HepG2 (cell line): Measurements from ENCODE around the gene BEST2. TPM values are rescaled to one million over a fixed set of nuclear protein-coding genes. Genes with fewer than 3 reads are reported as not detected.

Experiments used
- CREB3 ChIP-seq: sonication (generic); formaldehyde crosslinking; IDR thresholded peaks from 2 replicates; pipeline ENCODE4 v1.5.0; 2020; ENCODE audit warnings: missing genetic modification reagents
- GTF2F1 ChIP-seq: fragments of 150-350 bp; IDR thresholded peaks from 2 replicates; pipeline ENCODE4 v1.6.1; 2014; ENCODE audit warnings: low read length
- JARID2 ChIP-seq: sonication (generic); formaldehyde crosslinking; IDR thresholded peaks from 2 replicates; pipeline ENCODE4 v1.8.1; 2023; ENCODE audit warnings: missing genetic modification reagents, inconsistent platforms; ENCODE audit not compliant: insufficient replicate concordance
- MIER3 ChIP-seq: IDR thresholded peaks from 2 replicates; pipeline ENCODE4 v1.6.1; 2016; ENCODE audit warnings: missing compliant biosample characterization, borderline replicate concordance
- PAWR ChIP-seq: sonication (generic); formaldehyde crosslinking; IDR thresholded peaks from 2 replicates; pipeline ENCODE4 v1.4.0; 2020; ENCODE audit warnings: missing genetic modification reagents, mild to moderate bottlenecking, borderline replicate concordance
- PHF21A ChIP-seq: sonication (generic); formaldehyde crosslinking; IDR thresholded peaks from 2 replicates; pipeline ENCODE4 v1.5.0; 2020; ENCODE audit warnings: mild to moderate bottlenecking, missing genetic modification reagents
- PRMT3 ChIP-seq: sonication (generic); formaldehyde crosslinking; IDR thresholded peaks from 2 replicates; pipeline ENCODE4 v1.8.1; 2022; ENCODE audit warnings: low read depth, mild to moderate bottlenecking, moderate library complexity, missing genetic modification reagents, borderline replicate concordance
- RBAK ChIP-seq: sonication (generic); formaldehyde crosslinking; IDR thresholded peaks from 2 replicates; pipeline ENCODE4 v1.5.1; 2020; ENCODE audit warnings: mild to moderate bottlenecking, missing genetic modification reagents
- RELA ChIP-seq: sonication (generic); formaldehyde crosslinking; IDR thresholded peaks from 2 replicates; pipeline ENCODE4 v1.4.0; 2020; ENCODE audit warnings: missing genetic modification reagents
- RFX1 ChIP-seq: fragments of 450-650 bp; IDR thresholded peaks from 2 replicates; pipeline ENCODE4 v1.6.1; 2017
- RFX3 ChIP-seq: IDR thresholded peaks from 2 replicates; pipeline ENCODE4 v1.6.1; 2016; ENCODE audit warnings: missing biosample characterization, missing genetic modification reagents
- SOX6 ChIP-seq, 2 experiments: fragments of 450-650 bp in 1 of 2; sonication (generic) in 1 of 2; formaldehyde crosslinking in 1 of 2; IDR thresholded peaks; 2 replicates each; pipeline versions ENCODE4 v1.4.0 to v1.6.1; 2017 to 2020; ENCODE audit warnings: antibody characterized with exemption in 1 of 2, mild to moderate bottlenecking in 1 of 2, missing genetic modification reagents in 1 of 2
- ZNF256 ChIP-seq: sonication (generic); formaldehyde crosslinking; conservative IDR thresholded peaks from 2 replicates; pipeline ENCODE4 v1.4.0; 2020; ENCODE audit warnings: missing genetic modification reagents
- ZNF281 ChIP-seq: sonication (generic); formaldehyde crosslinking; IDR thresholded peaks from 2 replicates; pipeline ENCODE4 v1.4.0; 2020; ENCODE audit warnings: missing genetic modification reagents, borderline replicate concordance
- polyA plus RNA-seq, 8 experiments: library from polyadenylated mRNA; depleted of rRNA in 3 of 8; stranded (reverse) in 7 of 8; unstranded in 1 of 8; fragments of >200 nt; fragmentation: Illumina TruSeq in 4 of 8; extraction: Trizol in 4 of 8; gene quantifications; 2 replicates each; pipeline versions ENCODE4 v1.2.1 to v1.2.3, GENCODE V29; 2011 to 2016; ENCODE audit warnings: low read depth in 4 of 8, missing spikeins in 1 of 8, mixed read lengths in 1 of 8; ENCODE audit not compliant: insufficient read depth in 1 of 8
- total RNA-seq, 5 experiments: library from RNA; depleted of rRNA; stranded (reverse); fragments of >200 nt; fragmentation: Illumina TruSeq; extraction: Trizol; gene quantifications; 2 replicates each; pipeline ENCODE4 v1.2.3, GENCODE V29; 2016; ENCODE audit warnings: low read depth in 1 of 5
- TF ChIP-seq, protein P1 (sequence below): IDR thresholded peaks from 2 replicates; pipeline ENCODE4 v1.6.1; 2012; ENCODE audit warnings: low read length, improper control_type of control experiment
- TF ChIP-seq, protein P2 (sequence below): sonication (generic); formaldehyde crosslinking; IDR thresholded peaks from 2 replicates; pipeline ENCODE4 v1.9.0; 2022; ENCODE audit warnings: low read depth, missing genetic modification reagents
- TF ChIP-seq, protein P3 (sequence below), 2 experiments: sonication (generic) in 1 of 2; formaldehyde crosslinking in 1 of 2; IDR thresholded peaks; 2 replicates each; pipeline versions ENCODE4 v1.5.1 to v1.6.1; 2011 to 2020; ENCODE audit warnings: borderline replicate concordance in 1 of 2, low read depth in 1 of 2, low read length in 1 of 2, mild to moderate bottlenecking in 1 of 2, missing genetic modification reagents in 1 of 2, moderate library complexity in 1 of 2

BEST2 gene
- total and polyA plus RNA-seq, 2 of the 13 experiments (the other 11 are each of a cell fraction or from before 2014, with no cell fraction given): not detected

GRCh38 chr19:12722566-12723380 lies 28.8 kb upstream of the BEST2 start (continued):
- TF ChIP-seq, protein P1, sequence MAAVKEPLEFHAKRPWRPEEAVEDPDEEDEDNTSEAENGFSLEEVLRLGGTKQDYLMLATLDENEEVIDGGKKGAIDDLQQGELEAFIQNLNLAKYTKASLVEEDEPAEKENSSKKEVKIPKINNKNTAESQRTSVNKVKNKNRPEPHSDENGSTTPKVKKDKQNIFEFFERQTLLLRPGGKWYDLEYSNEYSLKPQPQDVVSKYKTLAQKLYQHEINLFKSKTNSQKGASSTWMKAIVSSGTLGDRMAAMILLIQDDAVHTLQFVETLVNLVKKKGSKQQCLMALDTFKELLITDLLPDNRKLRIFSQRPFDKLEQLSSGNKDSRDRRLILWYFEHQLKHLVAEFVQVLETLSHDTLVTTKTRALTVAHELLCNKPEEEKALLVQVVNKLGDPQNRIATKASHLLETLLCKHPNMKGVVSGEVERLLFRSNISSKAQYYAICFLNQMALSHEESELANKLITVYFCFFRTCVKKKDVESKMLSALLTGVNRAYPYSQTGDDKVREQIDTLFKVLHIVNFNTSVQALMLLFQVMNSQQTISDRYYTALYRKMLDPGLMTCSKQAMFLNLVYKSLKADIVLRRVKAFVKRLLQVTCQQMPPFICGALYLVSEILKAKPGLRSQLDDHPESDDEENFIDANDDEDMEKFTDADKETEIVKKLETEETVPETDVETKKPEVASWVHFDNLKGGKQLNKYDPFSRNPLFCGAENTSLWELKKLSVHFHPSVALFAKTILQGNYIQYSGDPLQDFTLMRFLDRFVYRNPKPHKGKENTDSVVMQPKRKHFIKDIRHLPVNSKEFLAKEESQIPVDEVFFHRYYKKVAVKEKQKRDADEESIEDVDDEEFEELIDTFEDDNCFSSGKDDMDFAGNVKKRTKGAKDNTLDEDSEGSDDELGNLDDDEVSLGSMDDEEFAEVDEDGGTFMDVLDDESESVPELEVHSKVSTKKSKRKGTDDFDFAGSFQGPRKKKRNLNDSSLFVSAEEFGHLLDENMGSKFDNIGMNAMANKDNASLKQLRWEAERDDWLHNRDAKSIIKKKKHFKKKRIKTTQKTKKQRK: no peak
- no peak for TF ChIP-seq RBAK (CRISPR knock-in tag)
- TF ChIP-seq JARID2 (CRISPR knock-in tag): no peak
- 0 out of 2 replicates have a peak, but pooled peaks have one; percentile 14 for TF ChIP-seq CREB3 (CRISPR knock-in tag)
- peak; percentile 51; the same call in 1 of the 2 replicates for TF ChIP-seq ZNF256
- no peak for TF ChIP-seq PAWR (CRISPR knock-in tag)
- TF ChIP-seq ZNF281 (CRISPR knock-in tag): peak; percentile 52; the same call in 1 of the 2 replicates
- TF ChIP-seq, protein P2, sequence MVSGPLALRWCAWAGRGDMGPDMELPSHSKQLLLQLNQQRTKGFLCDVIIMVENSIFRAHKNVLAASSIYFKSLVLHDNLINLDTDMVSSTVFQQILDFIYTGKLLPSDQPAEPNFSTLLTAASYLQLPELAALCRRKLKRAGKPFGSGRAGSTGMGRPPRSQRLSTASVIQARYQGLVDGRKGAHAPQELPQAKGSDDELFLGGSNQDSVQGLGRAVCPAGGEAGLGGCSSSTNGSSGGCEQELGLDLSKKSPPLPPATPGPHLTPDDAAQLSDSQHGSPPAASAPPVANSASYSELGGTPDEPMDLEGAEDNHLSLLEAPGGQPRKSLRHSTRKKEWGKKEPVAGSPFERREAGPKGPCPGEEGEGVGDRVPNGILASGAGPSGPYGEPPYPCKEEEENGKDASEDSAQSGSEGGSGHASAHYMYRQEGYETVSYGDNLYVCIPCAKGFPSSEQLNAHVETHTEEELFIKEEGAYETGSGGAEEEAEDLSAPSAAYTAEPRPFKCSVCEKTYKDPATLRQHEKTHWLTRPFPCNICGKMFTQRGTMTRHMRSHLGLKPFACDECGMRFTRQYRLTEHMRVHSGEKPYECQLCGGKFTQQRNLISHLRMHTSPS: no peak
- no peak for TF ChIP-seq SOX6 (IDR thresholded peaks at IDR 0.05)
- no peak for TF ChIP-seq SOX6 (CRISPR knock-in tag; IDR thresholded peaks at IDR 0.05)
- no peak for TF ChIP-seq MIER3 (CRISPR knock-in tag)
- no peak for TF ChIP-seq PHF21A (CRISPR knock-in tag)
- no peak for TF ChIP-seq RFX3 (CRISPR knock-in tag)
- TF ChIP-seq GTF2F1: peak; percentile 95
- TF ChIP-seq PRMT3 (CRISPR knock-in tag): no peak
- no peak for TF ChIP-seq RFX1
- TF ChIP-seq, protein P3, sequence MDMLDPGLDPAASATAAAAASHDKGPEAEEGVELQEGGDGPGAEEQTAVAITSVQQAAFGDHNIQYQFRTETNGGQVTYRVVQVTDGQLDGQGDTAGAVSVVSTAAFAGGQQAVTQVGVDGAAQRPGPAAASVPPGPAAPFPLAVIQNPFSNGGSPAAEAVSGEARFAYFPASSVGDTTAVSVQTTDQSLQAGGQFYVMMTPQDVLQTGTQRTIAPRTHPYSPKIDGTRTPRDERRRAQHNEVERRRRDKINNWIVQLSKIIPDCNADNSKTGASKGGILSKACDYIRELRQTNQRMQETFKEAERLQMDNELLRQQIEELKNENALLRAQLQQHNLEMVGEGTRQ (IDR thresholded peaks at IDR 0.05; ENCODE audit: low read depth, low read length): peak; percentile 99
- TF ChIP-seq, protein P3 (CRISPR knock-in tag; IDR thresholded peaks at IDR 0.05; ENCODE audit: borderline replicate concordance): peak; percentile 97; the same call in 1 of the 2 replicates
- no peak for TF ChIP-seq RELA (CRISPR knock-in tag)
